GM12801 (cell line): ENCODE data around the gene THAP7.

ENCODE experiments used
- TF ChIP-seq, protein P1 (sequence below): IDR thresholded peaks from one replicate; pipeline ENCODE4 v1.5.1; 2011; ENCODE audit warnings: control low read depth; ENCODE audit not compliant: insufficient read length; ENCODE audit errors: extremely low read depth

The THAP7 gene

DNA sequence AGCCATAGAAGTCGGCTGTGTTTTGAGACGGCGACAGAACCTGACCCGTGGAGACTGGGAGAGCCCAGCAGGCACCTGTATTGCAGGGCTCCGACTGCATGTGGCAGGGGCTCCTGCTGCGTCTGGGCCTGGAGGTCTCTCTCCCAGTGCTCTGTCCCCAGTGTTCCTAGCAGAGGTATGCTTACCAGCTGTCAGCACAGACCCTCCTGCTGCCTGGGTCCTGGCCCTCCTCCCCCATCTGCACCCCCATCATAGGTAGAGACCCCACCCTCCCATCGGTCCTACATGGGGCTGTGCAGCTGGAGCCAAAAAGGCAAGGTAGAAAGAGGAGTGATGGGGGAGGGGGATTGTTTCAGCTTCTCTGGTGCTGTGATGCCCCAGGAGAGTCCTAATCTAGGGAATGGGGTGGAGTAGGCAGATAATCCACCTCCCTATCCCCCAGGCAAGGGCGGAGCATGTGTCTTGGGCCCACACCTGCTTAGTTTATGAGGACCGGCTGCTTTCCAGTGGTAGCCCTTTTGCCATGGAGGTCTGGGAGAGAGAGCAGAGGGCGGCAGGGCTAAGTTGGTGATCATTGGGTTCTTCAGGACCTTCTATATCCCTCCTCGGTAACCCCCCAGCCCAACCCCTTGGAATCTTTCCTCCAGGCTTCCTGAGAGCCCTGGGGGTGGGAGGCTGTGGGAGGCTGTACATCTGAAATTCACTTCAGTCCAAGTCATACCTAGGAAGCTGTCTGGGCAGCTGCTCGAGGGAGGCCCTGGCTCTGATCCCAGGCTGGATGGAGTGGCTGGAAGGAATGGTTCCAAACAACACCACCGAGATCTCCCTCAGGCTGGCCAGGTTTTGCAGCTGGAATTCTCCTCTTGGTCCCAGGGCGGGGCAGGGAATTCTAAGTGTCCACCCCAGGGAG lies 25.1 kb upstream of the THAP7 start:
- TF ChIP-seq, protein P1, sequence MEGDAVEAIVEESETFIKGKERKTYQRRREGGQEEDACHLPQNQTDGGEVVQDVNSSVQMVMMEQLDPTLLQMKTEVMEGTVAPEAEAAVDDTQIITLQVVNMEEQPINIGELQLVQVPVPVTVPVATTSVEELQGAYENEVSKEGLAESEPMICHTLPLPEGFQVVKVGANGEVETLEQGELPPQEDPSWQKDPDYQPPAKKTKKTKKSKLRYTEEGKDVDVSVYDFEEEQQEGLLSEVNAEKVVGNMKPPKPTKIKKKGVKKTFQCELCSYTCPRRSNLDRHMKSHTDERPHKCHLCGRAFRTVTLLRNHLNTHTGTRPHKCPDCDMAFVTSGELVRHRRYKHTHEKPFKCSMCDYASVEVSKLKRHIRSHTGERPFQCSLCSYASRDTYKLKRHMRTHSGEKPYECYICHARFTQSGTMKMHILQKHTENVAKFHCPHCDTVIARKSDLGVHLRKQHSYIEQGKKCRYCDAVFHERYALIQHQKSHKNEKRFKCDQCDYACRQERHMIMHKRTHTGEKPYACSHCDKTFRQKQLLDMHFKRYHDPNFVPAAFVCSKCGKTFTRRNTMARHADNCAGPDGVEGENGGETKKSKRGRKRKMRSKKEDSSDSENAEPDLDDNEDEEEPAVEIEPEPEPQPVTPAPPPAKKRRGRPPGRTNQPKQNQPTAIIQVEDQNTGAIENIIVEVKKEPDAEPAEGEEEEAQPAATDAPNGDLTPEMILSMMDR, result no peak

DNA sequence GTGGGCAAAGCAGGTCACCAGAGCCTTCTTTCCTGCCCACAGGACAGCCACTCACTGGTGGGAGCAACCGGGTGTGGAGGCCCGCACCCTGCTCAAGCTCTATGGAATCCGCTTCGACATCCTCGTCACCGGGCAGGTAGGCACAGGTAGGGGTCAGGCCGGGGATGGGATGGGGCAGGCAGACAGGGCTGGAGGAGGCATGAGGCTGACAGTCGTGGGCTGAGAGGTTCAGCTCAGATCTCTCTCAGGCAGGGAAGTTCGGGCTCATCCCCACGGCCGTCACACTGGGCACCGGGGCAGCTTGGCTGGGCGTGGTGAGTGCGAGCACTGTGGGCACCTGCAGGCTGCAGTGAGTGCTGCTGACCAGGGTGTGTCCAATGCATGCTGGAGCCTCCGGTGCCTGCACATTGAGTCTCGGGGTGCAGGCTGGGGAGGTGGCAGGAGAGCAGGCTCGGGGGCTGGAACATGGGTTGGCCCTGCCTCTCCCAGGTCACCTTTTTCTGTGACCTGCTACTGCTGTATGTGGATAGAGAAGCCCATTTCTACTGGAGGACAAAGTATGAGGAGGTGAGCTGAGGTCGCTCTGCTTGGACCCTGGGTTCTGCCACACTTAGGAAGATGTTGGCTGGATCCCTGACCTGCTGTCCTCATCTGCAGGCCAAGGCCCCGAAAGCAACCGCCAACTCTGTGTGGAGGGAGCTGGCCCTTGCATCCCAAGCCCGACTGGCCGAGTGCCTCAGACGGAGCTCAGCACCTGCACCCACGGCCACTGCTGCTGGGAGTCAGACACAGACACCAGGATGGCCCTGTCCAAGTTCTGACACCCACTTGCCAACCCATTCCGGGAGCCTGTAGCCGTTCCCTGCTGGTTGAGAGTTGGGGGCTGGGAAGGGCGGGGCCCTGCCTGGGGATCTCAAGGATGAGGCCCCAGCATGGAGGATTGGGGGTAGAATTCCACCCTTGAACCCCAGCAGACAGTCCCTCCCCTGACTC lies 24.1 kb upstream of the THAP7 start:
- TF ChIP-seq, protein P1, result no peak

- TF ChIP-seq, protein P1, result no peak
Observed at GRCh38 chr22:21025266-21025665, 23.3 kb upstream of the THAP7 start.

DNA sequence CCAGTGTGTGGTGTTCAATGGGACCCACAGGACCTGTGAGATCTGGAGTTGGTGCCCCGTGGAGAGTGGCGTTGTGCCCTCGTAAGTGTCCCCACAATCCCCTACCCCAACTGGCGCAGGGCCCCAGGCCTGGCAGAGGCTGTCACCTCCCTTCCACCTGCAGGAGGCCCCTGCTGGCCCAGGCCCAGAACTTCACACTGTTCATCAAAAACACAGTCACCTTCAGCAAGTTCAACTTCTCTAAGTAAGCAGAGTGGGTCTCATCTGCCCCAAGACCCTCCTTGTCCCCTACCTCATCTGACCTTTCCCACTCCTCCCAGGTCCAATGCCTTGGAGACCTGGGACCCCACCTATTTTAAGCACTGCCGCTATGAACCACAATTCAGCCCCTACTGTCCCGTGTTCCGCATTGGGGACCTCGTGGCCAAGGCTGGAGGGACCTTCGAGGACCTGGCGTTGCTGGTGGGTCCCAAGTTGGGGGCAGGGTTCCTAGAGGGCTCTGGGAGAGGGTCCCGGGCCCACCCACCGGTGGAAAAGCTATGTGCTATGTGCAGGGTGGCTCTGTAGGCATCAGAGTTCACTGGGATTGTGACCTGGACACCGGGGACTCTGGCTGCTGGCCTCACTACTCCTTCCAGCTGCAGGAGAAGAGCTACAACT lies 21.2 kb upstream of the THAP7 start:
- TF ChIP-seq, protein P1, result no peak

DNA sequence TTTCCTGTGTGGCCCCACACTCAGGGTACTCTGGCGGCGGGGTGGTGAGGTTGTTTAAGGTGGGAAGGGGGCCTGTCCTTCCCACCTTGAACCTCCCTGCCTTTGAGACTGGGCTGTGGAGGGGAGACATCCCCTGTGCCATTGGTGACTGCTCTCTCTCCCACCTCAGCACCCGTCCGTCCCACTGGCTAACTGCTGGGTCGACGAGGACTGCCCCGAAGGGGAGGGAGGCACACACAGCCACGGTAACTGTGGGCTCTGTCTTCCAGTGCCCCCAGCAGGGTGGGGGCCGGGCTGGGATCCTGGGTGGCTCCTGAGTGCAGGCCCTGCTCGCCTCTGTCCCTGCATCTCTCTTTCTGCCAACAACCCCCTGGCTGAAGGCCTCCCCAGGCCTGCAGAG lies 20.6 kb upstream of the THAP7 start:
- TF ChIP-seq, protein P1, result no peak

DNA sequence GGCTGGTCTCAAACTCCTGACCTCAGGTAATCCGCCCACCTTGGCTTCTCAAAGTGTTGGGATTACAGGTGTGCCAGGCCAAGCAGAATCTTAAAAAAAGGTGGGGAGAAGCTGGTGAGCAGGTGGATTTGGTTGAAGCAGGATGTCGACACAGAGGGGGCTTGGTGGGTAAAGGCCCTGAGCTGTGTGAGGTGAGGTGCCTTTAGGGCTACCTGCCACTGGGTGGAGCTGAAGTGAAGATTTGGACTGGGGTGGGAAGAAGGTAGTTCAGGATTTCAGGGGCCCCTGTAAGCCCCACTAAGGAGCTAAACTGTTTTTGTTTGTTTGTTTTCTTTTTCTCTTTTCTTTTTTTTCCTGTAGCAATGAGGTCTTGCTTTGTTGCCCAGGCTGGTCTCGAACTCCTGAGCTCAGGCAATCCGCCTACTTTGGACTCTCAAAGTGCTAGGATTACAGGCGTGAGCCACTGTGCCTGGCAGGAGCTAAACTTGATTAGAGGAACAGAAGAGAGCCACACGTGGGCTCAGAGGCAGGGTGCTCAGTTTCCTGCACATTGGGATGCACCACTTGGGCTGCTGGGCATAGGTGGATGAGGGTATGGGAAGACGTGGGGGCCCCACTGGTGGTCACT lies 19.0 kb upstream of the THAP7 start:
- TF ChIP-seq, protein P1, result no peak
